Vagina (tissue), 2 donors: ENCODE data around the gene CTCFL.

Experiments
- CTCF ChIP-seq, 3 experiments: fragments of 450-650 bp in 2 of 3; fragments of 200-600 bp in 1 of 3; sonication (generic) in 1 of 3; IDR thresholded peaks; one replicate each; pipeline ENCODE4 v1.5.1; 2017 to 2019; ENCODE audit warnings: antibody characterized with exemption in 3 of 3, mild to moderate bottlenecking in 2 of 3, moderate library complexity in 2 of 3
- POLR2A ChIP-seq, 2 donors: fragments of 450-650 bp; IDR thresholded peaks; one replicate each; pipeline ENCODE4 v1.6.1; 2017; ENCODE audit warnings: antibody characterized with exemption in 2 of 2, mild to moderate bottlenecking in 2 of 2, moderate library complexity in 2 of 2
- POLR2AphosphoS5 ChIP-seq, 2 donors: sonication (generic); formaldehyde crosslinking; IDR thresholded peaks; one replicate each; pipeline ENCODE4 v1.9.0; 2017; ENCODE audit warnings: antibody characterized with exemption in 2 of 2, mild to moderate bottlenecking in 2 of 2, low read depth in 1 of 2; ENCODE audit not compliant: insufficient read depth in 1 of 2

- no peak for TF ChIP-seq CTCF (IDR thresholded peaks at IDR 0.05)
- no peak for TF ChIP-seq POLR2A (IDR thresholded peaks at IDR 0.05)
- no peak for TF ChIP-seq POLR2AphosphoS5 (IDR thresholded peaks at IDR 0.05; ENCODE audit: insufficient read depth in 1 of 2, low read depth in 1 of 2)
Measured at GRCh38 chr20:57536120-57536708, 11.3 kb upstream of the CTCFL start.
